ENCODE measurements around the gene JAML. TPM values are rescaled to one million over a fixed set of nuclear protein-coding genes. Genes with fewer than 3 reads are reported as not detected.

JAML gene
- total and polyA plus RNA-seq, 2 of the 13 experiments (the other 11 are each of a cell fraction or from before 2014, with no cell fraction given), result 2.0 to 3.3 TPM

- 92% methylated on average over 1 of the region's 1 CpG for WGBS (ENCODE audit: low lambda C conversion rate)
- DNase-seq (ENCODE audit: low spot score), result no peak
- no TSS peak for BruUV-seq (replicated peaks)
- H3K79me2 ChIP-seq (ENCODE audit: insufficient read depth, low read length), result no peaks in the 10 kb centered on the region
- no peak overlapping the region for H2AFZ ChIP-seq (ENCODE audit: low read length)
- ATAC-seq, result no peak
- no peak overlapping the region for H3K9ac ChIP-seq (ENCODE audit: insufficient read depth, low read depth, low read length)
- no peaks in the 10 kb centered on the region for H3K9me3 ChIP-seq (ENCODE audit: low read length)
- H3K36me3 ChIP-seq (replicated peaks in 1 of 2; ENCODE audit: control insufficient read depth in 1 of 2, insufficient read depth in 2 of 2, low read length in 2 of 2), result no peaks in the 10 kb centered on the region
- no peaks in the 10 kb centered on the region for H4K20me1 ChIP-seq (ENCODE audit: insufficient read depth, low read length)
- no peak for FAIRE-seq
- H3K27me3 ChIP-seq (ENCODE audit: control insufficient read depth in 1 of 2, insufficient read depth in 2 of 2, low read length in 2 of 2), result no peaks in the 10 kb centered on the region
- H3K27ac ChIP-seq (ENCODE audit: extremely low read length, insufficient read depth, low read length), result no peak overlapping the region
- H3K4me3 ChIP-seq (replicated peaks in 1 of 3; ENCODE audit: insufficient read depth in 1 of 3, low read depth in 2 of 3, low read length in 3 of 3), result no peak overlapping the region
- peaks cover 87% of the 10 kb centered on the region for H3K4me1 ChIP-seq (ENCODE audit: insufficient read depth, low read length)
- CTCF ChIA-PET (ENCODE audit: low intra/inter-chr PET ratio, low total read pairs), result no interaction called here
- H3K4me2 ChIP-seq (ENCODE audit: low read depth, low read length), result no peak overlapping the region
- POLR2A ChIA-PET, result no interaction called here
- in situ Hi-C loops (cut with HindIII; ENCODE audit: extremely low pct_ligation_motif_present, low pct_unique_long_range_greater_than_20kb), result no loop called here
- intact Hi-C loops (cut with micrococcal nuclease; ENCODE audit: unreplicated experiment), result no loop called here
- TF ChIP-seq ZNF589 (CRISPR knock-in tag; conservative IDR thresholded peaks at IDR 0.05), result no peak
- no peak for TF ChIP-seq AGO2 (optimal IDR thresholded peaks at IDR 0.05; ENCODE audit: low read depth, low read length)
- TF ChIP-seq ZNF383 (CRISPR knock-in tag; IDR thresholded peaks at IDR 0.05; ENCODE audit: borderline replicate concordance), result no peak
- TF ChIP-seq PATZ1 (CRISPR knock-in tag; IDR thresholded peaks at IDR 0.05), result no peak
- TF ChIP-seq NPAS2 (CRISPR knock-in tag; IDR thresholded peaks at IDR 0.05; ENCODE audit: borderline replicate concordance), result no peak
- TF ChIP-seq ZBTB44 (CRISPR knock-in tag; IDR thresholded peaks at IDR 0.05), result no peak
- no peak for TF ChIP-seq HDAC6 (IDR thresholded peaks at IDR 0.05; ENCODE audit: low read depth, low read length)
- no peak for TF ChIP-seq KDM5A (IDR thresholded peaks at IDR 0.05; ENCODE audit: borderline replicate concordance, low read length)
- TF ChIP-seq NCOA1 (CRISPR knock-in tag; IDR thresholded peaks at IDR 0.05), result no peak
- TF ChIP-seq ZNF256 (CRISPR knock-in tag; conservative IDR thresholded peaks at IDR 0.05), result no peak
- TF ChIP-seq ZNF207 (IDR thresholded peaks at IDR 0.05; ENCODE audit: borderline replicate concordance), result no peak
- TF ChIP-seq NFIB (CRISPR knock-in tag; IDR thresholded peaks at IDR 0.05; ENCODE audit: borderline replicate concordance), result no peak
- no peak for TF ChIP-seq CENPBD1 (CRISPR knock-in tag; IDR thresholded peaks at IDR 0.05; ENCODE audit: borderline replicate concordance, low read depth)
- TF ChIP-seq MXD4 (CRISPR knock-in tag; IDR thresholded peaks at IDR 0.05), result no peak
- no peak for TF ChIP-seq AKNA (CRISPR knock-in tag; IDR thresholded peaks at IDR 0.05; ENCODE audit: borderline replicate concordance)
- no peak for TF ChIP-seq XBP1 (CRISPR knock-in tag; IDR thresholded peaks at IDR 0.05)
Observed at GRCh38 chr11:118206391-118207031, 18.3 kb downstream of the JAML start.
